GM18870 (cell line): ENCODE measurements around the gene FMN1.

ENCODE experiments used
- ATAC-seq: cut with Tn5 transposase; IDR thresholded peaks from one replicate; pipeline ENCODE4 v1.9.1; 2021; ENCODE audit warnings: moderate library complexity; ENCODE audit not compliant: unreplicated experiment

The FMN1 gene

GRCh38 chr15:33066584-33066983 lies 127.9 kb downstream of the FMN1 start:
- ATAC-seq, result no peak

GRCh38 chr15:33064878-33065277 lies 129.6 kb downstream of the FMN1 start:
- no peak for ATAC-seq

GRCh38 chr15:33059184-33059583 lies 135.3 kb downstream of the FMN1 start:
- ATAC-seq, result no peak

GRCh38 chr15:33057845-33058244 lies 136.7 kb downstream of the FMN1 start:
- ATAC-seq, result no peak

- no peak for ATAC-seq
Measured at GRCh38 chr15:33055962-33056361, 138.6 kb downstream of the FMN1 start.

- no peak for ATAC-seq
Measured at GRCh38 chr15:33051528-33051927, 143.0 kb downstream of the FMN1 start.

GRCh38 chr15:33048255-33048654 lies 146.3 kb downstream of the FMN1 start:
- ATAC-seq, result no peak

- ATAC-seq, result no peak
Measured at GRCh38 chr15:33047077-33047476, 147.4 kb downstream of the FMN1 start.

GRCh38 chr15:33046329-33046728 lies 148.2 kb downstream of the FMN1 start:
- ATAC-seq, result no peak

GRCh38 chr15:33045066-33045810 lies 149.3 kb downstream of the FMN1 start:
- no peak for ATAC-seq

GRCh38 chr15:33044598-33044997 lies 149.9 kb downstream of the FMN1 start:
- no peak for ATAC-seq

GRCh38 chr15:33043636-33044035 lies 150.9 kb downstream of the FMN1 start:
- ATAC-seq, result no peak

- ATAC-seq, result no peak
Measured at GRCh38 chr15:33040496-33040895, 154.0 kb downstream of the FMN1 start.

- no peak for ATAC-seq
Measured at GRCh38 chr15:33034588-33034987, 159.9 kb downstream of the FMN1 start.

- no peak for ATAC-seq
Measured at GRCh38 chr15:33032053-33032452, 162.5 kb downstream of the FMN1 start.

- ATAC-seq, result no peak
Measured at GRCh38 chr15:33031324-33031821, 163.1 kb downstream of the FMN1 start.

GRCh38 chr15:33030315-33030714 lies 164.2 kb downstream of the FMN1 start:
- no peak for ATAC-seq

- no peak for ATAC-seq
Measured at GRCh38 chr15:33029109-33029652, 165.3 kb downstream of the FMN1 start.

GRCh38 chr15:33028495-33028894 lies 166.0 kb downstream of the FMN1 start:
- ATAC-seq, result no peak

- no peak for ATAC-seq
Measured at GRCh38 chr15:33027306-33028035, 167.0 kb downstream of the FMN1 start.

- no peak for ATAC-seq
Measured at GRCh38 chr15:33026614-33027013, 167.9 kb downstream of the FMN1 start.

- ATAC-seq, result no peak
Measured at GRCh38 chr15:33022629-33023028, 171.9 kb downstream of the FMN1 start.
